HG03354 (cell line): ENCODE data around the gene CAB39L.

Source experiments
- ATAC-seq: cut with Tn5 transposase; IDR thresholded peaks from one replicate; pipeline ENCODE4 v1.9.1; 2021; ENCODE audit warnings: mild to moderate bottlenecking; ENCODE audit not compliant: unreplicated experiment, poor library complexity, severe bottlenecking

Gene CAB39L

DNA sequence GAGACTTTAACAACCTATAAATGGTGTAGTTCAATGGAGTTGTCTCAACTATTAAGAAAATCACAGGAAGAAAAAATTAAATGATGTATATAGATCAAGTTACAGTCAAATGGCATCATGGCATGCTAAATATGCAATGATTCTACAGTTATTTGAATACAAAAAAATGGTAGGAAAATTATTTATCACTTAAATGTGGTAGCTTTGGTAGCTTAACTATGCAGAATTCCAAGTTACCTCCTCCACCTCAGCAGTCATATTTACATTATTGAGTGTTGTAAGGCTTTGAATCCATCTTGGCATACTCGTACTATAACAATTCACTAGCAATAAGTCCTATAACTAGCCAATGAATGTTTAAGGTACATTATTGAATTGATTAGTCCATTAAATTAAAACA is 36.8 kb downstream of the CAB39L start:
- no peak for ATAC-seq

DNA sequence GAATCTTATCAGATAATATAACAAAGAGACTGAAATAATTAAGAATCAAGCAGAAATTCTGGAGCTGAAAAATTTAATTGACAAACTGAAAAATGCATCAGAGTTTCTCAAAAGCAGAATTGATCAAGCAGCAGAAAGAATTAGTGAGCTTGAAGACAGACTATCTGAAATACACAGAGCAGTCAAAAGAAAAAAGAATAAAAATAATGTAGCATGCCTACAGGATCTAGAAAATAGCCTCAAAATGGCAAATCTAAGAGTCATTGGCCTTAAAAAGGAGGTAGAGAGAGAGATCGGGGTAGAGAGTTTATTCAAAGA is 39.2 kb downstream of the CAB39L start:
- ATAC-seq = no peak

DNA sequence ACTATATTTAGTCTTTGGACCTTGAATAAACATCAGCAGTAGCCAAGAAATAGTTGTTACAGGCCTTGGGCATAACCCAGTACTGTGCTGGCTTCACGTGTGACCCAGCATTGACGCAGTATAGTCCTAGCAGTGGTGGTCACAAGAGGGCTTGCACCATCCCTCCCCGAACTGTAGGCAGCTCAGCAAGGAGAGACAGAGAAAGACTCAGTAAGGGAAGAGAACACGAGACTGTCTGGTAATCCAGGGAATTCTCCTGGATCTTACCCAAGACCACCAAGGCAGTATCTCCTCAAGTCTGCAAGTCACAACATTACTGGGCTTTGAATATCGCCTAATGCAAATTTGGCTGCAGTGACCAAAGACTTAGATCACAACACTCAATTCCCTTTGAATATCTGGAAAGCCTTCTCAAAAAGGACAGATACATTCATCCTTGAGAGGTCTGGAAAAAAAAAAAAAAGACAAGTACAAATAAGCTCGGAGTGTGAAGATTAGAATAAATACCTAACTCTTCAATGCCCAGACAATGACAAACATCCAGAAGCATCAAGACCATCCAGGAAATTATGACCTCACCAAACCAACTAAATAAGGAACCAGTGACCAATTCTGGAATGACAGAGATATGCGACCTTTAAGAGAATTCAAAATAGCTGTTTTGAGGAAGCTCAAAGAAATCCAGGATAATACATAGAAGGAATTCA is 39.7 kb downstream of the CAB39L start:
- no peak for ATAC-seq

DNA sequence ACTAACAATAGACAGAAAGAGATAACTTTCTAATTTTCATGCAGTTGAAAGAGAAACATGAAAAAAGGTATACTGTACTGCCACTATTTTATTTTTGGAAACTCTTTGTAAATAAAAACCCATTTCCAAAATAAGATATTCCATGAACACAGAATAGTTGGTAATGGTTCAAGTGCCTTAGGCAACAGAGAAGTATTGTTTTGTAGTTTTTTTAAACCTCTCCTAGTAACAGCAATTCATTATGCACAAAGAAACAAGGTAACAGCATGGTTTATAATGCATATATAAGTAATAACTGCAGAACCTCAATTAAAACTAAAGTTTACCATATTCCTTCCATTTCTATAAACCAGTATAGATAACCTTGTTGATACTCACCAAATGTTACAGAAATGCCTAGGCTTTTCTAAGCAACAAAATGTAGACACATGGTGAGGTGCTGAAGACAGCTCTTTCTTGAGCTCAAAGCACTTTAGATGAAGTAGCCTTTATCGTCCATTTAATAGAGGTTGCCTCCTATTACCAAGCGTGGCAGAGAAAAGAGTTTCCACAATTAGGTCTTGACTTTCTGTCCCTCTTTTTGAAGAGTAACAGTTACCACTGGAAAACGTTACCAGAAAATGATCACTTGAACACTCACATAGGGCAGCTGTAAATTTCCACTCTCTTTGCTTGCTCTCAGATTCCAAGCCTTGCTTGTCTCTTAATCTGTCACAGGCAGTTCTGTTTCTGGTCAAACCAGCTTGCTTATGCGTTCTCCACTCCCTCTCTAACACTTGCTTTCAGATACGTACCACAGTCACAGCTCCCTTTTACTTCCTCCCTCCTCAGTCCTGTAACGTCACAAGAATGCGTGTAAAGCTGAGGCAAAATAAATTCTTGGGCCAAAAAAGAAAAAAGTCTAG is 42.9 kb downstream of the CAB39L start:
- ATAC-seq = peak; percentile 54

DNA sequence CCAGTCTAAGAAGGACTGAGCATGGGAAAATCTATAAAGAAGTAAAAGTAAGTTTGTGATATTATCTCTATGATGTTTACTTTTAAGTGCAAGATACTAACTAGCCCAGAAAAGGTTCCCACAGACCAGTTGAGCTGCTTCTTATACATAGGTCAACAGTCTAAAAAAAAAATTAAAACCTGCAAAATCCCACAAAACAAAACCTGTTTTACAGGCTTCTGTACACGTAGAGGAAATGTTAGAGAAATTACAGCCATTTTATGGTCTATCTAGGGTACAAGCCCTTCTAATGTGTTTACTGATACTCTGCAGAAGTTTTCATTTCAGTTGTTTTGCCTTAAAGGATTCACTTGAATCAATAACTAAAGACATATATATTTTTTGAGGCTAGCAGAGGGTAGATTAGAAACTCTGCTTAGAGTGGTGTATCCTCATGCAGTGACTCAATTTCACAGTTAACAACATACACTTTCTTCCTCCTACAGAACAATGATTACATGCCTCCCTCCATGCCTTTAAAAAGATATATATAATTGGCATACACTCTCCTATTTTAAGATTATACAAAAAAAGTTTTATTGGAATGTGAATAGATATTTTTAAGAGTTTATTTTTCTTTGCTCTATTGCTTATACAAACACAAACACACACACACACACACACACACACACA is 43.9 kb downstream of the CAB39L start:
- no peak for ATAC-seq

DNA sequence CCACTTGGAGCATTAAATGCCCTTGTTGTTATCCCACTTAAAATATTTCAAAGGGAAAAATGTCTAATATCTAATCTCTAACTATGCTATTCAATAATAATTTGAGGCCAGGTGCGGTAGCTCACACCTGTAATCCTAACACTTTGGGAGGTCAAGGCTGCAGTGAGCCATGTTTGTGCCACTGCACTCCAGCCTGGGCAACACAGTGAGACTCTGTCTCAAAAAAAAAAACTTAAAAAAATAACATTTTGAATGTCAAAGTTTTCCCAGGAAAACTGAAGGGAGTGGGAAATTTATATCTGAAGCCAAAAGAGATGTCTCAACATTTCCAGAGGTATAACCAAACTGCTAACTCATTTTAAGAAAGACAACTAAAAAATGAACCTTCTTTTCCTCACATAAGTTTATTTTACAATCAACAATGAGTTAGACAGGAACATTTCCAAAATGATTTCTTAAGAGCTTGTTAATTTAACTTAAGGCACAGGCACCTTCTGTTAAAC is 47.9 kb downstream of the CAB39L start:
- no peak for ATAC-seq

DNA sequence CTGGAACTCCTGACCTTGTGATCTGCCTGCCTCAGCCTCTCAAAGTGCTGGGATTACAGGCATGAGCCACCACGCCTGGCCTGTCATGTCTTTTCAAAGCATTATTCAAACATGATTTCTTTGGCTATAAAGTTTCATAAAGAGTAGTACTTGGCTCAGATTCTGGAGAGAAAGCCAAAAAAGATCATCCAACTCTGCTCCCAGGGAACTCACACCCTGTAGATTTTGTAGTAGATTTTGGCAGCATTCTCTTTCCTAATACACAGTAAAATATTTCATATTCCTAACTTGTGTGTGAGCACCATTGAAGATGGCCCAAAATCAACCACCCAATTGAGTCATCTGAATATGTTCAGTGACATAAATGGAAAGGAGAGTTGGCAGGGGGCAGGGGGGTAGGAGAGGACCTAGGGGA is 48.4 kb downstream of the CAB39L start:
- ATAC-seq = no peak

DNA sequence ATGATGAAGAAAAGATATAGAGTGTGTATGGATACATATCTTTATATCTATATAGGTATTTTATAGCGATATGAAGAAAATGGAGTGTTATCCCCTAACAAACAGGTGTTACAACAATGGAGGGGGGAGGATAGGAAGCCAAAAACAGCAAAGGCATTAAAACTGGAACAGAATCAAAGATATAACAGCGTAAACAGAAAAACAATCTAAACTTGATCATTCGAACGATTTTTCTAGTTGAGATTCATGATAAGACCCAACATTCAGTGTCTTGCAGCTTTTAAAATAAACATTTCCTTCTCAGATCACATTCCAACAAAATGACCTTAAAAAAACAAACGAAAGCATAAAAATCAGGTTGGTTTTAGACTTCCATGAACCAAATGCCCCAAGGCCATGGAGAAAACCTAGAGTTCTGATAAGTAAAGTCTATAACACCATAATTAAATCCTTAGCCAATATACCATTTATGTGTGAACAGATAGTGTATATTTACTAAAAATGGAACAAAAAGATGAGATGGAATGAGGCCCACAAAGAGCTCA is 55.7 kb downstream of the CAB39L start:
- no peak for ATAC-seq

DNA sequence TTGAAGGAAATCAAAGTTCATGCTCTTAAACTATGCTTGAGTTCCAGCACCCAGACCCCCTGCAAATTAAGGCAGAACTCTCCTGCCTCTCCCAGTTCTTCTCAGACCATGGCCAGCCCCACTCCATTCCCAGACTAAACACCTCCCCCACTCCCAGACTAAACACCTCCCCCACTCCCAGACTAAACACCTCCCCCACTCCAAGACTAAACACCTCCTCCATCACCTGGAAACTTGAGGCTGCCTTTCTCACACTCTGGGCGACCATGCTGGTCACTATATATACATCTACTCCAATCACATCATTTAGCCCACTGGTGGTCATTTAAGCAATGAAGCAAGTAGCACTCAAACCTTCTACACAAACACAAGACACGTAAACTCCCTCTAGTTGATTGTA is 57.2 kb downstream of the CAB39L start:
- no peak for ATAC-seq

DNA sequence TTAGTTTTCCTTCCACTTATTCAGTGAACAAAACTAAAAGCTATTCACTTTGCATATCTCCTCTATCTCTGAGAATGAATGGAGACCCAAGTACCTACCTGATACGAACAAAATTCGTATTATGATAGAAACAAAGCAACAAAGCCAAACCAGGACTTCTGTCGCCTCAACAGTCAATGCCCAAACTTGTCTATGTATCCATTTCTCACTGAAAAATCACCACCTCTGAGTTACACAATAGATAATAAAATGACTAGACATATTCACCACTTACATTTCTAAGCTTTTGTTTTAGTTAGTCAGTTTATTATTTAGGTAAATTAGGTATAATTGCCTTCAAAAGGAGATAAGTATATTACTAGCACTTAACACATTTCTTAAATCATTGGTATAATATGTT is 67.7 kb downstream of the CAB39L start:
- no peak for ATAC-seq

DNA sequence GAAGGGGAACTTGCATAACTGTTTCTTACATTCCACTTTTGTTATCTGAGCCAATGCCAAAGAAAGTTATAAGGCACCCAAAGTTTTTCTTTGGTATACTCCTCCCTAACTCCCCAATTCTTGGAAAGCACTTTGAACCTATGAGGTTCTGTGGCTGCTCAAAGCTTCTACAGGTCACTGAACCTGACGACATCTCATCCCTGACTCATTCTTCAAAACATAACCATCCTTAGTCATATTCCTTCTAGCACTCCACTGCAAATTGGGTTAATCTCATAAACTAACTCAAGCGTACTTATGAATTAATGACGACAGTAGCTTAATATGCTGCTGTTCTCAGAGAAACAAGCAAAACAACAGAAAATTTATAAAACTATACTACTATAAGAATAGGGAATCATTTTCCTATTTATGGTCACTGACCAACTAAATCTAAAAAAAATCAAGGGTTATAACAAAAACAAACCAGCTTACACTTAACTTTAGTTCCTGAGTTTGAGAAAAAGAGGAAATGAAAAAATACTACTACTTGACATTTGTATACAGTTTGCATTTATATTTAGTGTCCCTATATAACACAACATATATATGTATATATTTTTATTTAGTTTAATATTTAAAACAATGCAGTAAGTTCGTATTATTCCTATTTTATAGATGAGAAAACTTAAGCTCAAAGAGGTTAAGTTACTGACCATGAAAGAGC is 69.1 kb downstream of the CAB39L start:
- ATAC-seq = no peak

DNA sequence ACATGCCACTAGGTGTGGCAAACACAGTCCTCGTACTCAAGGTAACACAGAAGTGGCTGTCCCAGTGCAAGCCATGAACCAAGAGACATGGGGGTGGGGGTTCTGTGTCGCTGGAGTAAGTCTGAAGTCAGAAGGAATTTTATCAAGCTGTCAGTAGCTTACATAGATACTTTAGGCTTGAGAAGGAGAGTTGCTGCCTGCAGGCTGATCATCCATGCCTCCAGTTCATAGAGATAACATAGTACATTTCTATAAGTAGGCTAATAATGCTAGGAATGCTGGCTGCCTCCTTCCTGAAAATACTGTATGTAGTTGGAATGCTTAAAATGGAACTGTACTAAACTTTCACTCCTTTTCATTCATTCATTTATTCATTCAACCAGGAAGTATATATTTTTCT is 70.1 kb downstream of the CAB39L start:
- no peak for ATAC-seq

DNA sequence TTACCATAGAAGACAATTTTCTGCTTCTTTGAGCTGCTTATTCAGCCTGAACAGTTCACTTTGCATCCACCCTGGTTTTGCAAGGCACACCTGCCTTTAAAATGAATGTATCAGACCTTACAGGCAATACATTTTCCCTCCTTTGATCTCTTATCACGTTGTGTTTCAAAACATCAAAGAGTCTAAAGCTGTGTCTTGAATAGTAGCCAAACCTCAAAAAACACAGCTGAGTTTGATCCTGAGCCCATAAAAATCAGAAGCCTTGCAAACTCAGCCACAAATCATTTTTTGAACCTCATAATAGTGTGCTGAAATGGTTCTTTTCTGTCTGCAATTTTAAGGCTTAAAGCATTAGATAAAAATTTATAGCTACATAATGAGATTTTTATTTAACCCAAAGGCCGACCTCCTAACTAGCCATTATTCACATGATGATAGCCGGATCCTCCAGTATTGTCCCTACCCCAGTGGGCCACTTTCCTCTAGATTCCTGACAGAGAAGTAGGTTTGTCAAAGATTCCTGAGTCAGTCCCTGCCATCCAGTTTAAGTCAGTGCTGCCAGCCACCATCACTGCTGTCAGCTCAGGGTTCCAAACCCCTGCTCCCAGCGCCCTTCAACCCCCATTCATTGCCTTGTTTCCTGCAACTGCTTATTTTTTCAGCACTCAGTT is 71.8 kb downstream of the CAB39L start:
- no peak for ATAC-seq

DNA sequence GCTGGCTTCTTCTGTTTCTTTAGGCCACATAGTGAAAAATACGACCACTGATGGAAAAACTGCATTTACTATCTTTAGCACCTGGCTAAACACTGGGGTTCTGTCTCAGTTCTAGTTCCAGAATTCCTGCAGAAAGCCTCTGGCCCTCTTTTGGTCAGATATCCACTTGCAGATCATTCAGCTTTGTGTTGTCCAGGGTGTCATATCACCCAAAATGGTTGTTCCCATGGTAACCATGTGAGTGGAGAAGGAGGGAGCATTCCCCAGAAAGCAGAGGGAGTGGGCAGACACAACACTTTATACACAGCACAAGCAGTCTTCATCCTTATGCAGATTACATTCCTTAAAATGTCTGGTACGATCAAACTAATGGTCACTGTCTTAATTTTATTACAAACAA is 73.5 kb downstream of the CAB39L start:
- ATAC-seq = no peak

DNA sequence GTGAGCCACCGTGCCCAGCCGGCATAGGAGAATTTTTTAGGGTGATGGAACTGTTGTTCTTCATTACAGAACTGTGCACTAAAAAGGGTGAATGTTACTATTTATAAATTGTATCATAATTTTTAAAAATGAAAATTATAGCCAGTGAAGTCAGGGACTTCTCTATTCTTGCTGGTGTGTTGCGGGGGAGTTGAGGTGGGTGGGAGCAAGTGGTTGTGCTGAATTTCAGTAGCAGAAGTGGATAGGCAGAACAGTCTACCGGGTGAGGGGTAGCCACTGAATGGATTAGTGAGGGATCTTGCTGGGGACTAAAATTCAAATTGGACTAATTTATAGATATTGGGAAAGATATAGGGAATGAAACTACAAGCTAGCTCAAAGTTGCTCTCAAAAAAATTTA is 74.0 kb downstream of the CAB39L start:
- ATAC-seq = no peak

DNA sequence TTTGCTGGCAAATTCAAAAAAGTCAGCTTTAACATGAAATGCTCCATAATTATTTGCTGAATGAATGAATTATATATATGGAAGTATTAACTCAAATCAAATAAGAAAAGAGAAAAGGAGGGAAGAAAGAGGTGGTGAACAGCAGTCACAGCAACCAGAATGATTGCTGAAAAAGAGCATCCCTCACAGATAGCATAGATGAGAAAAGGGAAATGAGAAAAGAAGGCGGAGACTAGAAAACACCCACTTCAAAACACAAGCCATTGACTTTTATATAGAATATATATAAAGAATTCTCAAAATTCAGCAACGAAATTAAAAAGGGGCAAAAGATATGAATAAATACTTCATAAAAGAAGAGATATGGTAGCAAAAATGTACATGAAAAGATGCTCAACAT is 75.2 kb downstream of the CAB39L start:
- ATAC-seq = no peak

DNA sequence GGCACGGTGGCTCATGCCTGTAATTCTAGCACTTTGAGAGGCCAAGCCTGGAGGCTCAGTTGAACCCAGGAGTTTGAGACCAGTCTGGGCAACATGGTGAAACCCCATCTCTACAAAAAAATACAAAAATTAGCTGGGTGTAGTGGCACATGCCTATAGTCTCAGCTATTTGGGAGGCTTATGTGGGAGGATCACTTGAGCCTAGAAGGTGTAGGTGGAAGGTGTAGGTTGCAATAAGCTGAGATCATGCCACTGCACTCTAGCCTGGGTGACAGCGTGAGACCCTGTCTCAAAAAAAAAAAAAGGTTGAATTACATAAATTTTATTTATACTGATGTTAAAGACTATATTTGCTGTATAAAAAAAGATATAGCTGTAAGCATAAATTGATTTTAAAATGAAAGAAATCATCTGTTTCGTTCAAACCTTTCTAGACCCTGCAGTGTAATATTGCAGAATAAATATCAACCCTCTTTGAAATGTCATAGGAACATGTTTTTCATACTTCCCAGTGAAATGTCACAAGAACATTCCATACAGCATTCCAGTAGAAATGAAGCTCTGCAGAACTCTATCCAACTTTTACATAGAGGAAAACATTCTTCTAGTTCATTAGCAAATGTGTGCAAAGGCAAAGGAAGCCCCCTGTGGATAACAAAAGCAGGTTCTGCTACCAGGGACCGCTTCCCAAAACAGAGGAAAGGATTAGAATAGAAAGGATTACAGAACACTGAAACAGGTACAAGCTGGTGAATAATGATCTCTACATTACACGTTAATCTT is 76.0 kb downstream of the CAB39L start:
- ATAC-seq = no peak

DNA sequence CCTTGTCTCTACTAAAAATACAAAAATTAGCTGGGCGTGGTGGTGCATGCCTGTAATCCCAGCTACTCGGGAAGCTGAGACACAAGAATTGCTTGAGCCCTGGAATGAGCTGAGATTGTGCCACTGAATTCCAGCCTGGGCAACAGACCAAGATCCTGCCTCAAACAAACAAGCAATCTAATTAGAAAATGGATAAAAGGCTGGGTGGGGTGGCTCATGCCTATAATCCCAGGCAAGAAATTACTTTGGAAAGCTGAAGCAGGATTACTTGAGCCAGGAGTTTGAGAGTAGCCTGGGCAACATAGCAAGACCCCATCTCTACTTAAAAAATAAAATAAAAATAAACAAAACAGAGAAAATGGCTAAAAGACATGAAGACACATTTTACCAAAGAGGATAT is 77.0 kb downstream of the CAB39L start:
- no peak for ATAC-seq

DNA sequence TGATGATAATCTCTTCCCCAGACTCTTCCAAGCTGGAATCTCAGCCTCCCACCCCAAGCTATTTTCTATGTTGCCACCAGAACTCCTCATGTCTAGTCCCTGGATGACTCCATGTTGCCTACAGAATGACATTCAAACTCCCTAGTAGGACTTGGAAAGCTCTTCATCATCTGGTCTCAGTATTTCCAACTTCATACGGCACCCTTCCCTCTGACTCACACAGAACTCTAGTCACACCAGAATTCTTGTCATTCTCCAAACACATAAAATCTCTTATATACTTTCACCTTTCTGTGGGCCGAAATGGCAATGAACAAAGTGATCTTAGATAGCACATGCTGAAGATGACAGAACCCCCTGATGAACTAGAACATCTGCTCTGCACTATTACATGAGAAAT is 86.2 kb downstream of the CAB39L start:
- ATAC-seq = no peak
